Stimulated activated CD8-positive, alpha-beta memory T cell treated with anti-CD3 and anti-CD28 coated beads, Interleukin-15, amount 100 ng/mL, for 1 hour (primary cell): ENCODE measurements around the gene VPS37C.
"Not testable (repeated sequence)": the region's sequence is repeated elsewhere in the genome, so short reads cannot be mapped to it uniquely, and the experiment has no call there.

Experiments
- DNase-seq: peaks from one replicate; pipeline ENCODE4 v3.0.0-alpha.2; 2020; ENCODE audit warnings: low read depth

Gene VPS37C

DNA sequence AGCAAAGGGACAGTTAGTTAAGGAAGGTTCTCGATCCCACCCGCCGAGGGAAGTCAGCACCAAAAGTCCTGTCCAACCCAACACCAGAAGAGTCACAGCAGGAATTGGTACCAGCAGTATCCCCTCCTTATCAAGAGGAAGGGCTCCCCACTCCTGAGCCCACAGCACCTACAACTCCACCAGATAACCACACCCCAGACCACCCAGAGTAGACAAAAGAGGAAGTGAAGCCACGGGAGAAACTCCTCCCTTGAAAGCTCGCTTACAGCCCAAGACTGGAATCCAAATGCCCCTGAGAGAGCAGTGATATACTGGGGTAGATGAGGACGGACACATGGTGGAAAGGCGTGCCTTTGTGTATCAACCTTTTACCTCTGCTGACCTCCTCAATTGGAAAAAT, 66.2 kb downstream of the VPS37C start:
- no peak for DNase-seq

DNA sequence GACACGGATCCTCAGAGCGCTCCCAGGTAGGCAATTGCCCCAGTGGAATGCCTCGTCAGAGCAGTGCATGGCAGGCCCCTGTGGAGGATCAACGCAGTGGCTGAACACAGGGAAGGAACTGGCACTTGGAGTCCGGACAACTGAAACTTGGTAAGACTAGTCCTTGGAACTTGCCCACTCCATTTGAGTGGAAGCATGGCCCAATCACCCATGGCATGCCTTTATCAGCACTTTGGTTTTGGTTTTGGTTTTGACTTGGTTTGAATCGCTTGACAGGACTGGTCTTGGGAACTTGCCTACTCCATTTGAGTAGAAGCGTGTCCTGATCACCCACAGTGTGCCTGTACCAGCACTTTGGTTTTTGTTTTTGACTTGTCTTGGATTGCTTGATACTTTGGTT, 67.1 kb downstream of the VPS37C start:
- not testable (repeated sequence) for DNase-seq

DNA sequence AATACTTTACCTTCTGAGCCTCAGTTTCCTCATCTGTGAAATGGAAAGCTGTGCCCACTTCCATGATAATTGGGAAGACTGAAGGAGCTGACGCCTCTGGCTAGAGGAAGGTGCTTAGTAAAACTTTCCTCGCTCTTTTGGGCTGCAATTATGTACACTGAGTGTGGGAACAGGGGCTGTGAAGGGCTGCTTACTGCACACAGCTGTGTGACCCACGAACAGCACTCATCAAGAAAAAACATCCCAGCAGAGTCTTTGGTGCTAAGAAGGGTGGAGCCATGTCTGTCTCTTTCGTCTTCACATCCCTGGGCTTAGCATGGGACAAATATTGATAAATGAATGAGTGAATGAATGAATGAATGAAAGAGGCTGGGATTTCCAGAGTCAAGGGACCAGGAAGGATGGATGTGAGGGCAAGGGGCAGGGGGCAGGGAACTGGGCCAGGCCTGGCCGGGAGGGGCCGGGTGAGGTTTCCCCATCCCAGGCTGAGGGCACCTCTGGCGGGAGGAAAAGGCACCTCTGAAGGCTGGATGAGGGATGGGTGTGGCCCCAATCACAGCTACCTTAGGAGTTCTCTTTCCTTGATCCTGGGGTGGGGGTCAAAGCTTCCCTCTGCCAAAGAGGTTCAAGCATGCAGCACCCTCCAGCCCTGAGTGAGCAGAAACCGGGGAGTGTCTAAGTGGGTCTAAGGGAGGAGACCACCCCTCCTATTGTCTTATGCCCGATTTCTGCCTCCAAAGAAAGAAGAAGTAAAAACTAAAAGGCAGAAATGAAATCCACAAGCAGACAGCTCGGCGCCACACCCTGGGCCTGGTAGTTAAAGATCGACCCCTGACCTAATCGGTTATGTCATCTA, 68.1 kb downstream of the VPS37C start:
- no peak for DNase-seq

DNA sequence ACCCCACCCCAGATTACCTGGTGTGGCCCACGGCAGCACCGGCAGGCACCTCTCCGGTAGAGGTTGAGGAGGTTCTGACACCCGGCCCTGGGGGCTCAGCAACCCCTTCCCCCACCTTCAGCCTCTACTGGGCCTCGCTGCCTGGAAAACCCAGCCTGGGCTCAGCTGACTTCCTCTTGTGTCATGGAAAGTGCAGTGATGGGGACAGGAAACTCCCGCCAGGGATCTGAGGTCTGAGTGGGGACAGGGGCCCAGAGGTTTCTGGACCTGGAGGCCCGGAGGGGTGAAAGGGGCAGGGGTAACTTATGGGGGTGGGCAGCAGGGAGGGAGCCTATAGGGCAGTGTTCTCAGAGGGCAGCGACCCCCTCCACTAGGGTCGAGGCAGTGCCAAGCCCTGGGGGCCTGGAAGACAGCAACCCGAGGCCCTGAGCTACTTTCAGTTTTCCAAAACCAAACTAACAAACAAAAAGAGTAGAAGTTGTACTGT, 68.9 kb downstream of the VPS37C start:
- no peak for DNase-seq

DNA sequence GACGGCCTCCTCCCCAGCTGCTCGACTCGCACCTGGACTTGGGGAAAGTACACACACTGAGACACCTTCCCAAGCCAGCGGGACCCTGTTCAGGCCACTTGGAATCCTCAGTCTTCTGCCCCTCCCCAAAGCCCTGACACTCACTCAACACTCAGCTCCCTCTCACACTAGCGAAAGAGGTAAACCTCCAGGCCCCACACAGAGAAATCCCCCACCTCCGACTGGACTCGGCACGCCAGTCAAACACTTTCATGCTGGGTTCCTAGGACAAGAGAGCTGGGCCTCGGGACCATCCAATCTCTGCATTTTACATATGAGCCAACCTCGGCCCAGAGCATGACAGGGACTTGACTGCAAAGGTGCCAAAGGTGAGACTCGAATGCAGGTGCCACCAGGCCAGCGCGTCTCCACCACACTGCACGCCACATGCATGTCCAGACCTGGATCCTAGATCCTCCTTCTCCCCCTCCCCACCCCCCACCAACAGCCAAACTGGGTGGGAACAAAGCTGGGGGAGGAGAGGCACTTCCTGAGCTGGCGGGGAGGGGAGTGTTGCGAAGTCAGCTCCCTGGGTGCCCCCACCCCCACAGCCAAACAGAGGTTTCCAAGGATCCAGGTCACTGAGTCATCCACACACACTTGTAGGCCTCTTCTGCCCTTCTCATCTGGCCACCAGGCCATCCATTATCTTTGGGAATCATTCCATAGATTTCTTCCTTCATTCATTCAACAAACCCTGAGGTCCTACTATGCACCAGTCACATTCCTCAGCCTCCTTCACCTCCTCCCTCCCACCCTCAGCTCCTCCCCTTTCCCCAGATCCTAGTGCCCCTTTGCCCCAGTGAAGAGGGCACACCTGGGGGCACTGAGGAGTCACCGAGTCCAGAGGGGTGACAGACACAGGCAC, 69.6 kb downstream of the VPS37C start:
- no peak for DNase-seq

DNA sequence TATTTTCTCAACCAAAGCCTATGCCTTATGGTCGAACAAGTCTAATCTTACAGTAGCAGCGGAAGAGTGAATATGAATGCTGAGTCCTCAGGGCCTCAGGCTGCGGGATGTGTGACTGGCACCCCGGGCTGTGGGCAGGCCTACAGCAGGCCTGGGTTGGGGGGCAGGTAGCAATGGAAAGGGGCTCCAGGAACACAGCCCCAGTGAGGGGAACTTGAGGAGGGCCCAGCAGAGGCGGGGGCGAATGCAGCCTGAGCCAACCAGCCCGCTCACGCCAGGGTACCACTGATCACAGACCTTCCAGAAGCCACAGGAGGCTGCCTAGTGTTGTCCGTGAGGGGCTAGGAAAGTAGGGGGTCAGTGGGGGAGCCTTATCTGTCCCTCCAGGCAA, 70.2 kb downstream of the VPS37C start:
- no peak for DNase-seq

DNA sequence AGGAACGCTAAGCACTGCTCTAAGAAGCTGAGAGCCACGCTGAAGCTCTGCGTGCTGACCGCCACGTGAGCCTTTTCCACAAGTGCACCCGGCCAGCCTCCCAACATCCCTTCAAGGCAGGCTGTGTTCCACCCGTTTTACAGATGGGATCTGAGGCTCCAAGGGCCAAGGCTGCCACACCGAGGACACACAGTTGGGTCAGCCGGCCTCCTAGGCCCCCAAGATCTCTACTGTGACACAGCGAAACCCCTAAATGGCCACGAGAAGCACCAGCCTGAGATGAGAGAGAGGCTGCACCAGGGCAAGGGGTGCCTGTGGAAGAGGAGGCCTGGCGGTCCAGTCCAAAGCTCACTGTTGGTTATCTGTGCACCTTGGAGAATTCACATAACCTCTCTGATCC, 70.7 kb downstream of the VPS37C start:
- DNase-seq = no peak

DNA sequence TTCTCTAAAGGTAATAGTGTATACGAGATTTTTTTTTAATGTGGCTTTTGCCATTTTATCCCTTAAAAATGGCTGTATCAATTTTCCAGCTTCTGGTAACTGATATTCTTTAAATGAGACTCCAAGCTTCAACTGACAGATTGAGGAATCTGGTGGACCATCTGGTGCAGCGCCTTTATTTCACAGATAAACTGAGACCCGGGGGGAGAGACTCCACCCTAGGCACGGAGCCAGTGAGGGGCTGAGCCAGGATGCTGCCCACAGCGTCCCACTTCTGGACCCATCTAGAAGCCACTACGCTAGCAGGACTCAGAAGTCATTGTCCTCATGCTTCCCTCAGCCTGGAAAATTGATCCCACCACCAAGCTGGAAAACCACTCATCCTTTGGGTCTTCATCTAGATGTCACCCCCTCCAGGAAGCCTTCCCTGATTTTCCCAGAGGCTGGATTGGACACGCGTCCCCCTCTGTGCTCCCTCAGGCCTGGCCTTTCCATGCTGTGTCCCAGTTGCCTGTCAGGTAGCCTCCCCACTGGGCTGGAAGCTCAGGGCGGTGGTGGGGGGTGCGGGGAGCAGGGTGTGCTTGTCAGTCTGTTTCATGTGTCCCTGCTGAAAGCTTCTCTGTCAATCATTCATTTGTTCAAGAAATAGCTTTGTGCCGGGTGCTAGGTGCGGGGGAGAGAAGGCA, 71.3 kb downstream of the VPS37C start:
- no peak for DNase-seq

DNA sequence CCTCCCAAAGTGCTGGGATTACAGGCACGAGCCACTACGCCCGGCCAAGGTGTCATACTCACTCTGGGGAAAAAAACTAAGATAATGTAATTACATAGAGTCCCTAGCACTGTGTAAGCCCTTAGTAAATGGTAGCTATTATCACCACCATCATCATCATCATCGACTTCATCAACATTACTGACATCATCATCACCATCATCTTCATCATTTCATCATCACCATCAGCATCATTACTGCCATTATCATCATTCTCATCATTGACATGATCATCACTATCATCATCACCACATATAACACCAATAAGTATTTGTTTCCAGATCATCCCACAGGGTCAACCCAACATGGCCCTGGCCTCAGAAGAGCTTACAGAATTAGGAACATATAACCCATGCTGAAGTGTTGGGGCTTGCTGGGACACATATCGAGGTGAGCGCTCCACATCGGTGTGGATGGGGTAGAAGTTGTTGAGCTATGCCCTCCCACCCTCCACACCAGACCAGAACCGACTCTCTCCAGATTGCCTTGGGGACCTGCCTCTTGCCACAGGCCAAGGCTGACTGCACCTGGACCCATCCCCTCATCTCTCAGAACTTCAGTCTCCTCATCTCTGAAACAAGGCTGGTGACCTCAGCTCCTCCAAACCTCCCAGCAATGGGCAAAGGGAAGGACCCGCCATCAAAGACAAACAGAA, 73.7 kb downstream of the VPS37C start:
- DNase-seq = no peak

DNA sequence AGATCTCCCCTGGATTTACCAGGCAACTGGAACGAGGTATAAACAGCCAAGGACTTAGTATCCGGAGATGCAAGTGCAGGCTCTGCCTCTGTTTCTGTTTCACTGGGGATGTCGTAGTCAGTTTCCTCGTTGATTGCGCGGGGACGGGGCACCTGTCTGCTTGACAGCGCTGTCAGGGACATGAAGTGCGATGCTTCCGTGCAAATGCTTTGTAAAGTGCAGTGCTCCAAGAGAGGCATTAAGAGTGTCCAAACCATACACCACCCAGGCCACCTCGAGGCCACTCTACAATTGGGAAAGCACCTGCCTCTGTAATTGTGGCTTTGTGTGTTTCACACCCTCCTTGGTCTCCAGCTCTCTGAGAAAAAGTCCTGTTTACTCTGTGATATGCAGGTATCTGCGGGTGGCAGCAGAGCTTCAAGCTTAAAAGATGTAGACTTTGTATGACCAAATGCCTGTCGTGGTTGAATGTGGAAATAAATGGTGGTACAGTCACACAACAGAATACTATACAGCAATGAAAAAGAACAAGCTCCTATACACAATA, 77.6 kb downstream of the VPS37C start:
- no peak for DNase-seq

DNA sequence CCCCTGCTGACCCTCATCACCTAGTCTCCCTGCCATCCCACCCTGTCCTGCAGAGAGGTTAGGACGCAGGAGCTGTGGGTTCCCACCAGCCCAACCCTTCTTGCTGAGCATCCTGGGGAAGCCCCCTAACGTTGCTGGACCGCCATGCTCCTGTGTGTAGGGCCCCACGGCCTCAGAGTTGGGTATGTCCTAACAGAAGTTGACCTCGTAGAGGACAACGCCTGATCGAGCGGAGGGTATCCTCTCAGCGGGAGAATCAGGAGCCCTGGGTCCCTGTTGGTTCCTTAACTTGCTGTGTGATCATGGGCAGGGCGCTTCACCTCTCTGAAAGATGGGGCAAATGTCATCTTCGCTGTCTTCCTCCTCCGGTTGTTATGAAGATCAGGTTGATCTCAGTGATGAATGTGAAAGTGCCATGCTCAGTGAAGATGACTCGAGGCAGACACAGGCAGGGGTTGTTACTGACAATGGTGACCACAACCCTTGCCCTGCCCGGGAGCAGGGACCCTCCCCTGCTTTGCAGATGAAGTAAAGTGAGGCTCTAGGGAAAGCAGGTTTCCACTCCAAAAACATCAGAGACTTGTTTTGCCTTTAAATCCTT, 78.2 kb downstream of the VPS37C start:
- no peak for DNase-seq

DNA sequence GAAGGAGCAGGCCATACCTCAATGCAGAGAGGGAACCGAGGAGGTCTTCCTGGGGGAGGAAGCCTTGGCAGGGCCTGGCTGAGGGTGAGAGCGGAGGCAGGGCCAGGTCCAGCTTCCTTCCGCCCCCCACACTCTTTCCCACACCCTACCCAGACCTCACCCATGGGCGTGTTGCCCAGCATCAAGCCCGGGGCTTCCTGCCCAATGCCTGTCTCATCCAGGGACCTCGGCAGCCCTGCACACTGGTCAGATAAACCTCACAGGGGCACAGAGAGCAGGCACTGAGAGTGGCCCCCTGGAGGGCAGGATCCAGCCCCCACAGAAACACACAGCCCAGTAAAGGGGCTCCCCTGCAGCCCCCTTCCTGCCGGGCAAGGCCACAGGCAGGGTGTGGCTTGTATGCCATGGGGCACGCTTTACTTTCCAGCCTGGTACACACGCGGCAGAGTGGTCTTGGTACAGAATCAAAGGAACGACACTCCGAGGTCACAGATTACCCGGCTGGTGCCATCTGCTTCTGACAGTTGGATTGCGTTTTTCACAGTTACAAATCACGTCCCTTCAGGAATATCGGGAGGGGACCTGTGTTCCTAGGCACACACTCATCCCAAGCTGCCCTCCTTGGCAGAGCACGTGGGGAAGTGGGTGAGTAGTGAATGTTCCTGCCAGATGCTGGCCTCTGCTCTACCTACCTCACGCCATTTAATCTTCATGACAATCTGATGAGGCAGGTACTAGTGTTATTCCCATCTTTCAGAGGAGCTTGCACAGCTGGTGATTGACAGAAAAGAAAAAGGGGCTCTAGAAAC, 79.0 kb downstream of the VPS37C start:
- no peak for DNase-seq

DNA sequence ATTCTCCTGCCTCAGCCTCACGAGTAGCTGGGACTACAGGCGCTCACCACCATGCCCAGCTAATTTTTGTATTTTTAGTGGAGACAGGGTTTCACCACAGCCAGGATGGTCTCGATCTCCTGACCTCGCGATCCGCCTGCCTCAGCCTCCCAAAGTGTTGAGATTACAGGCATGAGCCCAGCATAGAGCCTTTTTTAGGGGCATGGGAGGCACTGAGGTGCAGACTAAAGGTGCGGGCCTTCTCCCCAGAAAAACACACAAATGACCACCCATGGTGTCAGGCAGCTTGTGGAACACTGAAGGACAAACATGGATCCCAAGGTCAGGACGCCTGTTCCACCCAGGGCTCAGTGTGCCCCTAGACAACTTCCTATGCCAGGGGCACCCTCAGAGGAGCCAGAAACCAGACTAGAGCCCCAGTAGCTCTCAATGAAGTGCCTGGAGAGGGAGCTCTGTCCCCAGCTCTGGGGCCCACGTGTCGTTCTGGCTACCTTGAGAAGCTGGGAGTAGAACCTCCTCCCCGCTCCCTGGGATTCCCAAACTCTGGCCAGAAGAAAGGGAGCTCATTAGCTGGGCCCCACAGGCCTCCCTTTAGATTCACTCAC, 80.1 kb downstream of the VPS37C start:
- no peak for DNase-seq

DNA sequence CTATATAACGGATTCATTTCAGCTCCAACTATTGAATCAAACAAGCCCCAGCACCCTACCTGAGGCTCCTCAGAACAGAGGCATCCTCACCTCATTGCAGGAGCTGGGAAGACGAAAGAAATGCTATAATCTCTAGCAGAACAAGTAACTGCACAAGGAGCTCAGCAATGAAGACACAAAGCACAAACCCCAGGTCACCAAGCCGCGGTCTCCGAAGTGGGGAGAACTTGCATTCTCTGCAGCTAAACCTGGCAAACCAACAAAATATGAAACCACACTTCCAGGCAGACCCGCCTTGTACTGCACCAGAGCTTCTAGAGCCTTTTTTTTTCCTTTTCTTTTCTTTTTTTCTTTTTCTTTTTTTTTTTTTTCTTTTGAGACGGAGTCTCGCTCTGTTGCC, 80.7 kb downstream of the VPS37C start:
- no peak for DNase-seq
